Thoracic aorta (tissue), 2 donors: ENCODE data around the gene PTGIR. TPM values are rescaled to one million over a fixed set of nuclear protein-coding genes. Genes with fewer than 3 reads are reported as not detected.

ENCODE experiments used
- ATAC-seq: fragments of 150-250 bp; one replicate; pipeline ENCODE4 v1.8.0; 2017; ENCODE audit warnings: low read depth; ENCODE audit not compliant: insufficient number of reproducible peaks, low FRiP score
- DNase-seq: peaks from one replicate; pipeline ENCODE4 v3.0.0-alpha.2; 2020; ENCODE audit warnings: low spot score
- H3K27ac ChIP-seq, 2 donors: fragments of 200-600 bp; sonication (generic); 1 replicate in 1 of 2; 2 replicates in 1 of 2; pipeline ENCODE4 v1.5.1; 2016; ENCODE audit warnings: mild to moderate bottlenecking in 2 of 2, moderate library complexity in 2 of 2
- H3K27me3 ChIP-seq: fragments of 200-600 bp; sonication (generic); replicated peaks from 2 replicates; pipeline ENCODE4 v1.6.0; 2016; ENCODE audit warnings: mild to moderate bottlenecking; ENCODE audit not compliant: insufficient read depth
- H3K36me3 ChIP-seq: fragments of 200-600 bp; sonication (generic); one replicate; pipeline ENCODE4 v1.5.1; 2016
- H3K4me1 ChIP-seq, 2 donors: fragments of 200-600 bp; sonication (generic); 1 replicate in 1 of 2; 2 replicates in 1 of 2; pipeline versions ENCODE4 v1.5.1 to v1.6.0; 2016; ENCODE audit warnings: low read depth in 2 of 2, mild to moderate bottlenecking in 1 of 2; ENCODE audit not compliant: control insufficient read depth in 1 of 2
- H3K4me3 ChIP-seq: fragments of 200-600 bp; sonication (generic); 2 replicates; pipeline ENCODE4 v1.5.1; 2016; ENCODE audit warnings: mild to moderate bottlenecking
- H3K9me3 ChIP-seq: fragments of 200-600 bp; sonication (generic); 2 replicates; pipeline ENCODE4 v1.5.1; 2016
- total RNA-seq, 2 donors: library from RNA; depleted of rRNA; stranded (reverse); fragments of >200 nt; gene quantifications; one replicate each; pipeline versions ENCODE4 v1.1.0 to v1.2.3, GENCODE V29; 2016
- TF ChIP-seq, protein P1 (sequence below): fragments of 200-600 bp; sonication (generic); IDR thresholded peaks from one replicate; pipeline ENCODE4 v1.5.1; 2019; ENCODE audit warnings: antibody characterized with exemption

The PTGIR gene
- total RNA-seq, 2 donors from 2014 or later: 106 to 207 TPM

DNA sequence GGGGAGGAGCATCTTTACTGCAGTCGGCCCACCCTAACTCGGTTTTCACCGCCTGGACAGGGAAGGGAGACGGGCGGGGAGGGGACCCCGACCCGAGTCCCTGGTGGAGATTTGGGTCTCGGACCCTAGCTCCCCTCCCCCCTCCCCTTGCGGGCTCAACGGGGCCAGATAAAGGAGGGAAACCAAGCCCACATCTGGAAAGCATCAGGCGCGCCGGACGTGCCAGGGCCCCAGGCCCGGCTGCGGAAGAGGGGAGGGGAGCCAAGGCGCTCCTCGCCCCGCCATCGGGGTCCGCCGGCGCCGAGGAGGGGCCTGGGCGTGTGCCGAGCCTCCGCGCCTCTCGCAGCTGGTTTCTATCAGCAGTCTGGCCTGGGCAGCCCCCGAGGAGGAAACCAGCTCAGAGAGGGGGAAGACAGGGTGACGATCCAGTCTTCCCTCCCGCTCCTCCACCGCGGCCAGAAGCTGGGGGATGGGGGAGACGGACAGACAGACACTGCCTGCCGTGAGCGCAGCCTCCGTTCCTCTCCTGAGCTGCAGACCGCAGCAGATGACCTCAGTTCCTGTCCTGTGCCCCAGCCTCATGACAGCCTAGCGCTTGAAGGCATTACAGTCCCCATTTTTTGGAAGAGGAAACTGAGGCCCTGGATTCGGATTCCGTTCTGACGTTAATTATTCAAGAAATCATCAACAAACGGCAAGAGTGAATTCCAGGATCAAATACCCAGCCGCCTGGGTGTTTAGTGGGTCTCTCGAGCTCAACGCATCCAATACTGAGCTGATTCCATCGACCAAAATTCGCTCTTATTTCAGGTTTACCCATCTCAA, 14.7 kb upstream of the PTGIR start:
- H3K4me3 ChIP-seq: peak overlapping the region; percentile 78
- H3K9me3 ChIP-seq: no peaks in the 10 kb centered on the region
- H3K4me1 ChIP-seq: peaks cover 9 to 63% of the 10 kb centered on the region in 2 donors
- no peaks in the 10 kb centered on the region for H3K27me3 ChIP-seq
- DNase-seq: no peak
- peak overlapping the region; percentile 88 to 90 for H3K27ac ChIP-seq
- TF ChIP-seq, protein P1, sequence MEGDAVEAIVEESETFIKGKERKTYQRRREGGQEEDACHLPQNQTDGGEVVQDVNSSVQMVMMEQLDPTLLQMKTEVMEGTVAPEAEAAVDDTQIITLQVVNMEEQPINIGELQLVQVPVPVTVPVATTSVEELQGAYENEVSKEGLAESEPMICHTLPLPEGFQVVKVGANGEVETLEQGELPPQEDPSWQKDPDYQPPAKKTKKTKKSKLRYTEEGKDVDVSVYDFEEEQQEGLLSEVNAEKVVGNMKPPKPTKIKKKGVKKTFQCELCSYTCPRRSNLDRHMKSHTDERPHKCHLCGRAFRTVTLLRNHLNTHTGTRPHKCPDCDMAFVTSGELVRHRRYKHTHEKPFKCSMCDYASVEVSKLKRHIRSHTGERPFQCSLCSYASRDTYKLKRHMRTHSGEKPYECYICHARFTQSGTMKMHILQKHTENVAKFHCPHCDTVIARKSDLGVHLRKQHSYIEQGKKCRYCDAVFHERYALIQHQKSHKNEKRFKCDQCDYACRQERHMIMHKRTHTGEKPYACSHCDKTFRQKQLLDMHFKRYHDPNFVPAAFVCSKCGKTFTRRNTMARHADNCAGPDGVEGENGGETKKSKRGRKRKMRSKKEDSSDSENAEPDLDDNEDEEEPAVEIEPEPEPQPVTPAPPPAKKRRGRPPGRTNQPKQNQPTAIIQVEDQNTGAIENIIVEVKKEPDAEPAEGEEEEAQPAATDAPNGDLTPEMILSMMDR: no peak
- peak; percentile 5 for ATAC-seq
- H3K36me3 ChIP-seq: no peaks in the 10 kb centered on the region

DNA sequence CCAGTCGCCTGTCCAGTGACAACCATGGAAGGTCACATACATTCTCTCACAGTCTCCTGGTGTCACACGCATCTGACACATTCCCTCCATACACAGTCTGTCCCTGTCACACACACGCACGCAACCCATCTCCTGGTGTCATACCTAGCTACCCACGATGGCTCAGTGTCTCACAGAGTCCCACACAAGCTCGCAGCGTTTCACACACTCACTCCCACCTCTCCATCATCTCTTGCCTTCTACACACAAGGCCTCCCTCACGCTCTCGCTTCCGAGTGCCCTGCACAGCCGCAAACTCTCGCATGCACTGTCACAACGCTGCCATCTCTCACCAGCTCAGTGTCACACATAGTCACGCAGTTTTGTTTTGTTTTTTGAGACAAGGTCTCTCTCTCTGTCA, 12.3 kb upstream of the PTGIR start:
- TF ChIP-seq, protein P1: no peak
- H3K4me1 ChIP-seq: peaks cover 13 to 45% of the 10 kb centered on the region in 2 donors
- no peak overlapping the region for H3K27ac ChIP-seq
- no peaks in the 10 kb centered on the region for H3K27me3 ChIP-seq
- DNase-seq (no peak), ATAC-seq (no peak)
- H3K4me3 ChIP-seq: no peak overlapping the region
- no peaks in the 10 kb centered on the region for H3K36me3 ChIP-seq
- no peaks in the 10 kb centered on the region for H3K9me3 ChIP-seq

DNA sequence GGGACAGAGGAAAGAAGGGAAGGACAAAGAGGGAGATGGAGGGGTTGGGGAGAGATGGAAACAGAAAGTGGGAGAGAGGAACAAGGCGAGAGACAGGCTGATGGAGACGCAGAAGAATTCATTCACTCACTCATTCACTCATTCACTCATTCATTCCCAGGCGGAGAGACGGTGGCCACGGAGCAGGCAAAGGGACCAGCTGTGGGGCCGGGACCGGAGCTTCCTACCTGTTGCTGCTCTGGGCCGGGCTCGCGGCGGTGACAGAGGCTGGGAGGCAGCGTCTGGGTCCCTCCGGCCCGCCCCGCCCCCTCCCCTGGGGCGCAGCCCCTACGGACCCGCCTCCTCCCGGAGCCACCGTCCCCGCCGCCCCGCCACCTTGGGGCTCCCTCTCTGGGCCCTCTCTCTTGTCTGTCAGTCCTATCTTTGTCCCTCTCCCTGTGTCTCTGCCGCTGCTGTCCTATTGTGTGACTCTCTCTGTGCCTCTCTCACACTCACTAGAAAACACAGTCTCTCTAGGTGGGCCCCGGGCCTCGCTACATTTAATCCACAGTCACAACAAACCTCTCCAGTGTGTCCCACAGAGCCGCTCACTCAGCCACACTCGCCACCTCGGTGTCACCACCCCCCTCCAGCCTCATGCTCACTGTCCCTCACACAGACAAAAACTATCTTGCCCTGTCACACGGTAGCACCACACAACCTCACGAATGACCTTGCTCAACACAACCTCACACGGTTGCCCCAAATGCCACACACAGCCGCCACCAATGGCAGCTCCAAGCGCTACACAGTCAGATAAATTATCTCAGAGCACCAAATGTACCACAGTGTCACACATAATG, 11.3 kb upstream of the PTGIR start, which contains the start of gene GNG8:
Gene GNG8, minus strand, starts transcription at position 283 of the 842 bp plus-strand sequence. CDS start 1,520 bp downstream, outside the sequence.
- H3K9me3 ChIP-seq: no peaks in the 10 kb centered on the region
- H3K36me3 ChIP-seq: no peaks in the 10 kb centered on the region
- TF ChIP-seq, protein P1: no peak
- no peaks in the 10 kb centered on the region for H3K27me3 ChIP-seq
- DNase-seq: no peak
- peaks cover 13 to 45% of the 10 kb centered on the region in 2 donors for H3K4me1 ChIP-seq
- no peak within 1 kb of the TSS for H3K4me3 ChIP-seq
- no peak within 1 kb of the TSS for H3K27ac ChIP-seq
- no peak for ATAC-seq

DNA sequence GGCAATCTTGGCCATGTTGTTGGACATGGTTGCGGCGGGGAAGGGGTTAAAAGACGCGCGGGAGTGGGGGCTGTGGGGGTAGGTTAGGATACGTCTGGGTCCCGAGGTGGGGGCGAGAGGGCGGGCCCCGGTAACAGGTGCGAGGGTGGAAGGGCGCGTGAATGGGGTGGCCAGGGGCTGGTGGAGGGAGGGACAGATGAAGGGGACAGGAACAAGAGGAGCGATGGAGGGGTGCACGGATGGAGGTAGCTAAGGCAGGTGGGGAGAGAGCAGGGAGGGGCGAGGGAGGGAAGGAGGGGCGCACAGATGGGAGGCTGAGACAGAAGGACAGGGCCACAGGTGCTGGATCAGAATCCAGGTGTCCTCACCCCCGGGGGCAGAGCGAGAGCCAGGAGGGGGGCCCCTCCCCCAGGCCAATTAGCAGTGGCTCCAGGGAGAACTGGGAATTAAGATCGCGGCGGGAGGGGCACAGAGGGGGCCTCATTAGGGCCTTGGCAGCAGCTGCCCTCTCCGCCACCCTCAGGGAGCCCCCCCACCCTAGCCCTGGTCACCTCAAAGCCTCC, 9.8 kb upstream of the PTGIR start:
- Histone ChIP-seq H3K36me3 (no peaks in the 10 kb centered on the region), H3K4me3 (peak overlapping the region; percentile 71), H3K9me3 (no peaks in the 10 kb centered on the region), H3K4me1 (peaks cover 15 to 46% of the 10 kb centered on the region in 2 donors), H3K27me3 (no peaks in the 10 kb centered on the region), H3K27ac (no peak overlapping the region)
- no peak for ATAC-seq
- DNase-seq: no peak
- TF ChIP-seq, protein P1: no peak
